Liver (tissue), 9 donors: ENCODE results near the gene LAMC1. TPM values are rescaled to one million over a fixed set of nuclear protein-coding genes. Genes with fewer than 3 reads are reported as not detected.

ENCODE experiments used
- DNase-seq: peaks from one replicate; pipeline ENCODE4 v3.0.0-alpha.2; 2017; ENCODE audit warnings: low spot score
- H3K27ac ChIP-seq, 2 donors: one replicate each; pipeline ENCODE4 v1.7.0; 2013; ENCODE audit warnings: inconsistent platforms in 2 of 2, low read length in 2 of 2, control low read depth in 1 of 2, low read depth in 1 of 2, mild to moderate bottlenecking in 1 of 2
- H3K27me3 ChIP-seq, 4 donors: one replicate each; pipeline versions ENCODE4 v1.6.1 to v1.7.0; 2013; ENCODE audit warnings: low read length in 3 of 4, inconsistent platforms in 1 of 4, mild to moderate bottlenecking in 1 of 4, moderate library complexity in 1 of 4; ENCODE audit not compliant: control insufficient read depth in 4 of 4, insufficient read depth in 4 of 4
- H3K36me3 ChIP-seq, 4 donors: one replicate each; pipeline versions ENCODE4 v1.6.1 to v1.7.0; 2013; ENCODE audit warnings: low read length in 3 of 4, mild to moderate bottlenecking in 3 of 4, low read depth in 1 of 4, moderate library complexity in 1 of 4; ENCODE audit not compliant: control insufficient read depth in 4 of 4, insufficient read depth in 3 of 4
- H3K4me1 ChIP-seq, 4 donors: one replicate each; pipeline versions ENCODE4 v1.6.1 to v1.7.0; 2013; ENCODE audit warnings: low read length in 3 of 4, mild to moderate bottlenecking in 3 of 4, moderate library complexity in 1 of 4; ENCODE audit not compliant: control insufficient read depth in 4 of 4, insufficient read depth in 4 of 4
- H3K4me3 ChIP-seq, 3 donors: one replicate each; pipeline versions ENCODE4 v1.6.1 to v1.7.0; 2013; ENCODE audit warnings: low read length in 3 of 3, control low read depth in 1 of 3, low read depth in 1 of 3, mild to moderate bottlenecking in 1 of 3
- H3K9ac ChIP-seq, 2 donors: one replicate each; pipeline ENCODE4 v1.7.0; 2013; ENCODE audit warnings: low read length in 2 of 2, mild to moderate bottlenecking in 2 of 2, moderate library complexity in 2 of 2, control low read depth in 1 of 2, low read depth in 1 of 2
- H3K9me3 ChIP-seq, 4 donors: one replicate each; pipeline versions ENCODE4 v1.6.1 to v1.7.0; 2013; ENCODE audit warnings: low read length in 3 of 4; ENCODE audit not compliant: control insufficient read depth in 4 of 4
- ATF3 ChIP-seq: IDR thresholded peaks from 2 replicates; pipeline ENCODE4 v1.6.1; 2016; ENCODE audit warnings: antibody characterized with exemption
- CTCF ChIP-seq: fragments of 150-350 bp; IDR thresholded peaks from 2 replicates; pipeline ENCODE4 v1.5.1; 2017; ENCODE audit warnings: improper control_type of control experiment, low read depth, low read length; ENCODE audit not compliant: missing input control
- EGR1 ChIP-seq, 2 donors: IDR thresholded peaks; 2 replicates each; pipeline ENCODE4 v1.6.1; 2016 to 2018; ENCODE audit warnings: antibody characterized with exemption in 2 of 2, low read depth in 2 of 2
- FOXA1 ChIP-seq: IDR thresholded peaks from 2 replicates; pipeline ENCODE4 v1.6.1; 2016; ENCODE audit warnings: antibody characterized with exemption
- FOXA2 ChIP-seq: IDR thresholded peaks from 2 replicates; pipeline ENCODE4 v1.6.1; 2016; ENCODE audit warnings: antibody characterized with exemption
- GABPA ChIP-seq, 2 donors: IDR thresholded peaks in 1 of 2; conservative IDR thresholded peaks in 1 of 2; 2 replicates each; pipeline ENCODE4 v1.6.1; 2016; ENCODE audit warnings: antibody characterized with exemption in 2 of 2, mild to moderate bottlenecking in 1 of 2, moderate library complexity in 1 of 2
- HNF4A ChIP-seq, 2 donors: conservative IDR thresholded peaks; 2 replicates each; pipeline ENCODE4 v1.6.1; 2016; ENCODE audit warnings: antibody characterized with exemption in 2 of 2, mild to moderate bottlenecking in 2 of 2
- HNF4G ChIP-seq: IDR thresholded peaks from 2 replicates; pipeline ENCODE4 v1.6.1; 2016; ENCODE audit warnings: antibody characterized with exemption
- JUND ChIP-seq, 2 donors: IDR thresholded peaks; 2 replicates each; pipeline ENCODE4 v1.6.1; 2016; ENCODE audit warnings: antibody characterized with exemption in 2 of 2
- MAX ChIP-seq: IDR thresholded peaks from 2 replicates; pipeline ENCODE4 v1.6.1; 2016; ENCODE audit warnings: antibody characterized with exemption
- NR2F2 ChIP-seq: IDR thresholded peaks from 2 replicates; pipeline ENCODE4 v1.6.1; 2016; ENCODE audit warnings: antibody characterized with exemption
- RAD21 ChIP-seq, 2 donors: IDR thresholded peaks; 2 replicates each; pipeline ENCODE4 v1.6.1; 2016; ENCODE audit warnings: antibody characterized with exemption in 2 of 2, mild to moderate bottlenecking in 2 of 2
- REST ChIP-seq: IDR thresholded peaks from 2 replicates; pipeline ENCODE4 v1.6.1; 2016; ENCODE audit warnings: antibody characterized with exemption, mild to moderate bottlenecking
- RXRA ChIP-seq, 2 donors: IDR thresholded peaks; 2 replicates each; pipeline ENCODE4 v1.6.1; 2017 to 2018; ENCODE audit warnings: antibody characterized with exemption in 2 of 2, mild to moderate bottlenecking in 1 of 2
- SP1 ChIP-seq: IDR thresholded peaks from 2 replicates; pipeline ENCODE4 v1.6.1; 2018; ENCODE audit warnings: antibody characterized with exemption, mild to moderate bottlenecking
- TAF1 ChIP-seq: conservative IDR thresholded peaks from 2 replicates; pipeline ENCODE4 v1.6.1; 2016; ENCODE audit warnings: antibody characterized with exemption, mild to moderate bottlenecking
- YY1 ChIP-seq: IDR thresholded peaks from 2 replicates; pipeline ENCODE4 v1.6.1; 2016; ENCODE audit warnings: antibody characterized with exemption, mild to moderate bottlenecking
- ZBTB33 ChIP-seq: IDR thresholded peaks from 2 replicates; pipeline ENCODE4 v1.6.1; 2016; ENCODE audit warnings: antibody characterized with exemption
- WGBS: extraction: QIAGEN DNeasy Blood & Tissue Kit; methylation state at CpG from one replicate; pipeline ENCODE4 v1.1.7; 2013; 5-methylcytosine and 5-hydroxymethylcytosine counted together
- polyA plus RNA-seq, 2 donors: library from polyadenylated mRNA; stranded (reverse) in 1 of 2; unstranded in 1 of 2; fragments of 200-250 nt in 1 of 2; fragments of >200 nt in 1 of 2; fragmentation: Nextera tagmentation in 1 of 2; extraction: Ambion mirVana in 1 of 2; gene quantifications; one replicate each; pipeline versions ENCODE4 v1.2.1 to v1.2.3, GENCODE V29; 2013 to 2015
- total RNA-seq, 2 donors: library from RNA; depleted of rRNA; stranded (reverse); fragments of >200 nt; gene quantifications; one replicate each; pipeline ENCODE4 v1.2.3, GENCODE V29; 2014
- donor health status: healthy.
- donor health status: healthy.
- donor health status: healthy.
- donor health status: healthy.
- donor health status: healthy.

The LAMC1 gene
- total and polyA plus RNA-seq, 4 donors, result 5.3 to 35.1 (median 19.7) TPM

GRCh38 chr1:183023601-183024316 is 539 bp downstream of the LAMC1 start:
- Histone ChIP-seq H3K9me3 (no peaks in the 10 kb centered on the region), H3K27me3 (no peaks in the 10 kb centered on the region), H3K4me3 (peak overlapping the region; percentile 65 to 93 (median 73)), H3K27ac (peak overlapping the region; percentile 91 to 94), H3K4me1 (peaks cover 0 to 16% (median 8%) of the 10 kb centered on the region in 4 donors), H3K9ac (peak overlapping the region in 1 of 2 donors; percentile 67), H3K36me3 (no peaks in the 10 kb centered on the region)
- peak; percentile 65 for DNase-seq
- under 1% methylated on average over 68 of the region's 68 CpGs for WGBS
- TF ChIP-seq YY1, result peak; percentile 69
- TF ChIP-seq FOXA2, result no peak
- peak; percentile 61 for TF ChIP-seq CTCF
- peak; percentile 38 for TF ChIP-seq REST
- no peak for TF ChIP-seq GABPA (IDR thresholded peaks at IDR 0.05 in 1 of 2, conservative IDR thresholded peaks at IDR 0.05 in 1 of 2)
- peak; percentile 61 for TF ChIP-seq MAX
- TF ChIP-seq RXRA (IDR thresholded peaks at IDR 0.05), result peak; percentile 50 to 63
- TF ChIP-seq RAD21 (IDR thresholded peaks at IDR 0.05), result peak; percentile 62 to 77
- TF ChIP-seq SP1, result no peak
- TF ChIP-seq NR2F2, result no peak
- TF ChIP-seq HNF4G, result no peak
- no peak for TF ChIP-seq FOXA1
- TF ChIP-seq ZBTB33, result no peak
- no peak for TF ChIP-seq TAF1
- TF ChIP-seq JUND (IDR thresholded peaks at IDR 0.05), result no peak
- no peak for TF ChIP-seq EGR1 (IDR thresholded peaks at IDR 0.05; ENCODE audit: low read depth in 2 of 2)
- TF ChIP-seq ATF3, result no peak
- no peak for TF ChIP-seq HNF4A (conservative IDR thresholded peaks at IDR 0.05)
